Upper lobe of left lung (tissue), 6 donors: ENCODE measurements around the gene MAP1B. TPM values are rescaled to one million over a fixed set of nuclear protein-coding genes. Genes with fewer than 3 reads are reported as not detected.

ENCODE experiments used
- ATAC-seq, 2 donors: fragments of 200-7000 bp; cut with Tn5 transposase; one replicate each; pipeline ENCODE4 v1.9.1; 2022; ENCODE audit warnings: mild to moderate bottlenecking in 2 of 2, moderate library complexity in 2 of 2; ENCODE audit not compliant: low FRiP score in 2 of 2
- DNase-seq, 2 donors: peaks; one replicate each; pipeline ENCODE4 v3.0.0-alpha.2; 2019 to 2020
- H3K27ac ChIP-seq, 4 donors: fragments of 200-600 bp; sonication (generic); one replicate each; pipeline ENCODE4 v1.5.1; 2016 to 2019
- H3K27me3 ChIP-seq, 4 donors: fragments of 200-600 bp; sonication (generic); one replicate each; pipeline ENCODE4 v1.5.1; 2017 to 2019
- H3K36me3 ChIP-seq, 4 donors: fragments of 200-600 bp; sonication (generic); one replicate each; pipeline ENCODE4 v1.5.1; 2016 to 2019
- H3K4me1 ChIP-seq, 4 donors: fragments of 200-600 bp; sonication (generic); one replicate each; pipeline ENCODE4 v1.5.1; 2018 to 2019
- H3K4me3 ChIP-seq, 4 donors: fragments of 200-600 bp; sonication (generic); one replicate each; pipeline ENCODE4 v1.5.1; 2017 to 2019; ENCODE audit warnings: mild to moderate bottlenecking in 2 of 4, moderate library complexity in 1 of 4
- H3K9me3 ChIP-seq, 4 donors: fragments of 200-600 bp; sonication (generic); one replicate each; pipeline ENCODE4 v1.5.1; 2018 to 2019
- EP300 ChIP-seq, 4 donors: sonication (generic); formaldehyde crosslinking; IDR thresholded peaks; one replicate each; pipeline ENCODE4 v1.5.1; 2017; ENCODE audit warnings: antibody characterized with exemption in 4 of 4, control low read depth in 2 of 4
- POLR2A ChIP-seq, 4 donors: fragments of 450-650 bp; IDR thresholded peaks; one replicate each; pipeline ENCODE4 v1.5.1; 2016 to 2017; ENCODE audit warnings: antibody characterized with exemption in 4 of 4, mild to moderate bottlenecking in 2 of 4
- POLR2AphosphoS5 ChIP-seq, 2 donors: sonication (generic); formaldehyde crosslinking; IDR thresholded peaks; one replicate each; pipeline ENCODE4 v1.5.1; 2017; ENCODE audit warnings: antibody characterized with exemption in 2 of 2
- WGBS, 2 donors: methylation state at CpG; one replicate each; pipeline ENCODE4 v1.1.5; 2017 to 2018; 5-methylcytosine and 5-hydroxymethylcytosine counted together
- total RNA-seq, 6 donors: library from RNA; depleted of rRNA in 4 of 6; stranded (reverse); fragments of >200 nt in 4 of 6; gene quantifications; one replicate each; pipeline versions ENCODE4 v1.1.0 to v1.2.1, GENCODE V29; 2016 to 2021
- TF ChIP-seq, protein P1 (sequence below), 6 experiments: fragments of 450-650 bp in 4 of 6; fragments of 200-600 bp in 2 of 6; sonication (generic) in 2 of 6; IDR thresholded peaks; one replicate each; pipeline ENCODE4 v1.5.1; 2016 to 2019; ENCODE audit warnings: antibody characterized with exemption in 6 of 6
- donor health status: DM: no; HTN: no; CAD: no; lungs with moderate emphysema.
- donor health status: DM: no; HTN: yes; CAD: no; lungs with severe emphysema.

Gene MAP1B
- total RNA-seq, 6 donors from 2014 or later, result 21.6 to 59.4 (median 38.0) TPM

DNA sequence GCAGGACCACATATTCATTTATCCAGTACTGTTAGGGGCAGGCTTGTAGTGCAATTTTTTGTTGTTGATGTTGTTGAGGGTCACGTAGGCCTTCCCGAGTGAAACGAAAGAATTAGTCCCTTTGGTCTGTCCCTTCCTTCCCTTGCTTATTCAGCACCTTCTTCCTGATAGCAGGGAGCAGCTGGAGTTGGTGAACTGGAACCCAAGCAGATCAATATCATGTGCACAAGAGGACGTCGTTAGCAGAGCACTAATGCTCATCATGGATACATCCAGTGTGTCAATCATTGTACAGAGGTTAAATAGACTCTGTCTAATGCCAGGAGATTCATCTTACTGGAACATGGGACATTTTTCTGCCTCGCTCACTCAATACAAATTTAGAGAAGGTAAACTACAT is 33.0 kb upstream of the MAP1B start:
- no peaks in the 10 kb centered on the region for H3K4me1 ChIP-seq
- DNase-seq (no peak), ATAC-seq (no peak)
- WGBS, 2 donors, result 73 to 81% methylated on average over 6 of the region's 6 CpGs
- H3K4me3 ChIP-seq, result no peak overlapping the region
- no peaks in the 10 kb centered on the region for H3K9me3 ChIP-seq
- no peaks in the 10 kb centered on the region for H3K27me3 ChIP-seq
- TF ChIP-seq EP300 (IDR thresholded peaks at IDR 0.05) (no peak), POLR2A (IDR thresholded peaks at IDR 0.05) (no peak), POLR2AphosphoS5 (IDR thresholded peaks at IDR 0.05) (no peak)
- TF ChIP-seq, protein P1, sequence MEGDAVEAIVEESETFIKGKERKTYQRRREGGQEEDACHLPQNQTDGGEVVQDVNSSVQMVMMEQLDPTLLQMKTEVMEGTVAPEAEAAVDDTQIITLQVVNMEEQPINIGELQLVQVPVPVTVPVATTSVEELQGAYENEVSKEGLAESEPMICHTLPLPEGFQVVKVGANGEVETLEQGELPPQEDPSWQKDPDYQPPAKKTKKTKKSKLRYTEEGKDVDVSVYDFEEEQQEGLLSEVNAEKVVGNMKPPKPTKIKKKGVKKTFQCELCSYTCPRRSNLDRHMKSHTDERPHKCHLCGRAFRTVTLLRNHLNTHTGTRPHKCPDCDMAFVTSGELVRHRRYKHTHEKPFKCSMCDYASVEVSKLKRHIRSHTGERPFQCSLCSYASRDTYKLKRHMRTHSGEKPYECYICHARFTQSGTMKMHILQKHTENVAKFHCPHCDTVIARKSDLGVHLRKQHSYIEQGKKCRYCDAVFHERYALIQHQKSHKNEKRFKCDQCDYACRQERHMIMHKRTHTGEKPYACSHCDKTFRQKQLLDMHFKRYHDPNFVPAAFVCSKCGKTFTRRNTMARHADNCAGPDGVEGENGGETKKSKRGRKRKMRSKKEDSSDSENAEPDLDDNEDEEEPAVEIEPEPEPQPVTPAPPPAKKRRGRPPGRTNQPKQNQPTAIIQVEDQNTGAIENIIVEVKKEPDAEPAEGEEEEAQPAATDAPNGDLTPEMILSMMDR (IDR thresholded peaks at IDR 0.05), result no peak
- no peak overlapping the region for H3K27ac ChIP-seq
- H3K36me3 ChIP-seq, result no peaks in the 10 kb centered on the region

DNA sequence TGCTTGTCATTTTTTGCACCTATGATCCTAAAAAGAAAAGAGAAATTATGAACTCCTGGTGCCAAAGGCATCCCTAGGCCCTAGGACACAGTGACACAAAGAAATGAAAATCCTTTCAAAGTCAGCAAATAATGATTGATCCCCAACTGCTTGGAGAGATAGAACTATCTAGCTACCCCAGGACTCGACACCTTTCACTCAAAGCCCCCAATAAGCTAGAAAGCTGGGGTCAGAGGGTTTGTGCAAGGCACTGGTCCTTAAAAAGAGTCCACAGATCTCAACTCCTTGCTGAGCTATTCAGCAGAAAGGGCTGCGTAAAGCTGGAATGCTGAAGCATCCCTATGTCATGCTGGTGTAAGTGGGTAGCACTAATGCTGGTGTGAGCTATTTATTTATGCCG is 31.8 kb upstream of the MAP1B start:
- TF ChIP-seq POLR2AphosphoS5 (IDR thresholded peaks at IDR 0.05) (no peak), EP300 (IDR thresholded peaks at IDR 0.05) (no peak), POLR2A (IDR thresholded peaks at IDR 0.05) (no peak)
- TF ChIP-seq, protein P1 (IDR thresholded peaks at IDR 0.05), result no peak
- 82 to 87% methylated on average over 3 of the region's 3 CpGs for WGBS, 2 donors

DNA sequence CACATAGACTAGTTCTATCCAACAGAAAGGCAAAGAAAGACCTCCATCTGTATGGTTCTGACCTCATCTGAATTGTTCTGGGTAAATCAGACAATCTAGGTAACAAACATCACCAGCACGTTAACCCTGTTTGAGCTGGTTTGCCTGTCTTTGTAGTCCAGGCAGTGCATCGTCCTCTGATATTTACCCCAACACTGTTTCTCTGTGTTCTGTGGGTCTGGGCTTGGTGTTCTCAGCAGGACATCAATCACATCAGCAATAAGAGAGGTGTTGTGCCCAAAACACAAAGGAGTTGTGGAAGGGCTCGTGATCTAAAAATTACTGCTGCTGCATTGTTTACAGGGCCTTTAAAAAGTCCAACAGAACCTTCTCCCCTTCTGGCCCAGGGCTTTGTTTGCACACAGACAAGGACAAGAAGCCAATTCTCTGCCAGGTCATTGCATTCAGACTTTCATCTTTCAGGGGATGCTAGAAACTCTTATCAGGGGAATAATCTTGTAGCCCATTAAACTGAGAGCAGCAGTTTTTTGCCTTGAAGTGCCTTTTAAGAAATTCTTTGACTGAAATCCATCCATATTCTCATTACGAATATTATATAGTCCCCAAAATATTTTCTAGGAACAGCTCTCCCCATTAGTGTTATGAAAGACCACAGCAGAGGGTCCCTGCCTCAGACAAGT is 30.5 kb upstream of the MAP1B start:
- Histone ChIP-seq H3K27me3 (no peaks in the 10 kb centered on the region), H3K4me1 (no peaks in the 10 kb centered on the region), H3K27ac (no peak overlapping the region), H3K9me3 (no peaks in the 10 kb centered on the region), H3K36me3 (no peaks in the 10 kb centered on the region), H3K4me3 (no peak overlapping the region)
- ATAC-seq (no peak), DNase-seq (no peak)
- no peak for TF ChIP-seq POLR2A (IDR thresholded peaks at IDR 0.05)
- TF ChIP-seq EP300 (IDR thresholded peaks at IDR 0.05), result no peak
- no peak for TF ChIP-seq POLR2AphosphoS5 (IDR thresholded peaks at IDR 0.05)
- TF ChIP-seq, protein P1 (IDR thresholded peaks at IDR 0.05), result no peak
- WGBS, 2 donors, result 64 to 70% methylated on average over 4 of the region's 4 CpGs

More for the DNA sequence above, 31.8 kb upstream of the MAP1B start:
- H3K4me1 ChIP-seq, result no peaks in the 10 kb centered on the region
- no peak overlapping the region for H3K27ac ChIP-seq
- H3K9me3 ChIP-seq, result no peaks in the 10 kb centered on the region
- H3K4me3 ChIP-seq, result no peak overlapping the region
- ATAC-seq, result no peak
- H3K36me3 ChIP-seq, result no peaks in the 10 kb centered on the region
- DNase-seq, result no peak
- H3K27me3 ChIP-seq, result no peaks in the 10 kb centered on the region

DNA sequence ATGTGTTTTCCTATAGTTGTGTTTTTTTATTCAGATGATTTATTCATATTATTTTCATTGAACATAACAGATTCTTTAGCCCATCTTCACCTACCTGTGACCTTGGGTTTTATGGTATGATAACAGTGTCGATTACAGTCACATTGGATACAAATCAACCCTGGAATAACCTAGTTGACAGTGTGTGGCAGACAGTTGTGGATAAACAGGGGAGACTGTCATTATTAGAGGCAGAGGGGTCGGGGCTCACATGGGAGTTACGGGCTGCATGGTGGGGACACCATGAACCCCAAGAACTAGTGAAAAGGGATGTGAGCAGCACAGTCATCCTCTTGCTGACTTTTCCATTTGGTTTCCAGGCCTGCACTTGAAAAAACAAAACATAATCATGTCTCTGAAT is 29.9 kb upstream of the MAP1B start:
- TF ChIP-seq POLR2A (IDR thresholded peaks at IDR 0.05) (no peak), POLR2AphosphoS5 (IDR thresholded peaks at IDR 0.05) (no peak), EP300 (IDR thresholded peaks at IDR 0.05) (no peak)
- TF ChIP-seq, protein P1 (IDR thresholded peaks at IDR 0.05), result no peak
- whole genome bisulfite sequencing, 2 donors, result 81 to 89% methylated on average over 3 of the region's 3 CpGs
- H3K4me3 ChIP-seq, result no peak overlapping the region
- H3K36me3 ChIP-seq, result no peaks in the 10 kb centered on the region
- H3K27me3 ChIP-seq, result no peaks in the 10 kb centered on the region
- no peak for ATAC-seq
- H3K27ac ChIP-seq, result no peak overlapping the region
- H3K9me3 ChIP-seq, result no peaks in the 10 kb centered on the region
- no peak for DNase-seq
- no peaks in the 10 kb centered on the region for H3K4me1 ChIP-seq

DNA sequence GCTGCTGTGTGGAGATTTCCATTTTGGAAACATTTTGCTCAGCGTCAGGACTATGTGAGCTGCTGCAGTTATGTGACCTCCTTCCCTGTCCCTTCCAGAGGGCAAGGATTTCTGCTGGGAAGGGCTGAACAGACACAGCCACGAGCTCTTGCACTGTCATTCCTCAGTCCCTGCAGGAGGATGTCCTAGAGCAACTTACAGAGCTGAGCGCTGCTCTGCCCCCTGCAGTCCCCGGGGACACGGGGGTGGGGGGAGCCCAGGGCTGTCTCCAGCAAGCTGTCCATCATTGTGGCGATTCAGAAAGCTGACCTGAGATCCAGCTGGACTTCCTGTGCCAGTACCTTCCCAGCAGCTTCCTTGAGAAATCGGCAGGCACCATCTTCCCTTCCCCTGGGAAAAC is 28.0 kb upstream of the MAP1B start:
- TF ChIP-seq, protein P1 (IDR thresholded peaks at IDR 0.05), result no peak
- no peak for TF ChIP-seq POLR2A (IDR thresholded peaks at IDR 0.05)
- no peak for TF ChIP-seq EP300 (IDR thresholded peaks at IDR 0.05)
- no peak for TF ChIP-seq POLR2AphosphoS5 (IDR thresholded peaks at IDR 0.05)
- Histone ChIP-seq H3K27me3 (no peaks in the 10 kb centered on the region), H3K27ac (no peak overlapping the region), H3K4me1 (no peaks in the 10 kb centered on the region), H3K9me3 (no peaks in the 10 kb centered on the region), H3K4me3 (no peak overlapping the region), H3K36me3 (no peaks in the 10 kb centered on the region)
- peak in 1 of 2 donors; percentile 41 for ATAC-seq
- DNase-seq, result peak in 1 of 2 donors; percentile 41
- 15 to 29% methylated on average over 1 to 7 of the region's 7 CpGs for WGBS, 2 donors
